Testis (tissue), 2 donors: Measurements from ENCODE around the gene FUT6.

Experiments
- POLR2A ChIP-seq: fragments of 450-650 bp; IDR thresholded peaks from one replicate; pipeline ENCODE4 v1.6.1; 2017; ENCODE audit warnings: antibody characterized with exemption, mild to moderate bottlenecking, moderate library complexity
- TF ChIP-seq, protein P1 (sequence below), 3 experiments: fragments of 450-650 bp in 2 of 3; fragments of 200-600 bp in 1 of 3; sonication (generic) in 1 of 3; IDR thresholded peaks; one replicate each; pipeline ENCODE4 v1.5.1; 2016 to 2019; ENCODE audit warnings: antibody characterized with exemption in 3 of 3, mild to moderate bottlenecking in 2 of 3, moderate library complexity in 1 of 3

DNA sequence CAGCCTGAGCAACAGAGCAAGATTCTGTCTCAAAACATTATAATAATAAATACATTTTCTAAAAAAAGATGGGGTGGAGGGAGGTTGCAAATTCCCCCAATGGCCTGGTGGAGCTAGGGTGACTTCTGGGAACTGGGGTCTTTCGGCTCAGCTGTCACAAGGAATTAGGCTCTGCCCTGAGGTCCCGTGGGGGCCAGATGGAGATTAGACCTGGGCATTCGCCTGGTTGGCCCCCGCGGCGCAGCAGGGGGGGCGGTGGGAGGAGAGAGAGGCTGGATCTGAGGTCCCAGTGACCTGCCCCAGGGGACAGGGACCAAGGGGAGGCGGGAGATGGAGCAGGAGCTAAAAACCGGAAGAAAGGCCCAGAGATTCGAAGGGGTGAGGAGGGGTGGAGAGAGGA, 14.8 kb downstream of the FUT6 start:
- TF ChIP-seq, protein P1, sequence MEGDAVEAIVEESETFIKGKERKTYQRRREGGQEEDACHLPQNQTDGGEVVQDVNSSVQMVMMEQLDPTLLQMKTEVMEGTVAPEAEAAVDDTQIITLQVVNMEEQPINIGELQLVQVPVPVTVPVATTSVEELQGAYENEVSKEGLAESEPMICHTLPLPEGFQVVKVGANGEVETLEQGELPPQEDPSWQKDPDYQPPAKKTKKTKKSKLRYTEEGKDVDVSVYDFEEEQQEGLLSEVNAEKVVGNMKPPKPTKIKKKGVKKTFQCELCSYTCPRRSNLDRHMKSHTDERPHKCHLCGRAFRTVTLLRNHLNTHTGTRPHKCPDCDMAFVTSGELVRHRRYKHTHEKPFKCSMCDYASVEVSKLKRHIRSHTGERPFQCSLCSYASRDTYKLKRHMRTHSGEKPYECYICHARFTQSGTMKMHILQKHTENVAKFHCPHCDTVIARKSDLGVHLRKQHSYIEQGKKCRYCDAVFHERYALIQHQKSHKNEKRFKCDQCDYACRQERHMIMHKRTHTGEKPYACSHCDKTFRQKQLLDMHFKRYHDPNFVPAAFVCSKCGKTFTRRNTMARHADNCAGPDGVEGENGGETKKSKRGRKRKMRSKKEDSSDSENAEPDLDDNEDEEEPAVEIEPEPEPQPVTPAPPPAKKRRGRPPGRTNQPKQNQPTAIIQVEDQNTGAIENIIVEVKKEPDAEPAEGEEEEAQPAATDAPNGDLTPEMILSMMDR (IDR thresholded peaks at IDR 0.05) = no peak
- TF ChIP-seq POLR2A = no peak
